GM18499 (cell line): ENCODE results near the gene TIFAB.

Experiments
- ATAC-seq: cut with Tn5 transposase; IDR thresholded peaks from one replicate; pipeline ENCODE4 v1.9.1; 2021; ENCODE audit warnings: moderate number of reproducible peaks; ENCODE audit not compliant: insufficient read depth, unreplicated experiment

Gene TIFAB

DNA sequence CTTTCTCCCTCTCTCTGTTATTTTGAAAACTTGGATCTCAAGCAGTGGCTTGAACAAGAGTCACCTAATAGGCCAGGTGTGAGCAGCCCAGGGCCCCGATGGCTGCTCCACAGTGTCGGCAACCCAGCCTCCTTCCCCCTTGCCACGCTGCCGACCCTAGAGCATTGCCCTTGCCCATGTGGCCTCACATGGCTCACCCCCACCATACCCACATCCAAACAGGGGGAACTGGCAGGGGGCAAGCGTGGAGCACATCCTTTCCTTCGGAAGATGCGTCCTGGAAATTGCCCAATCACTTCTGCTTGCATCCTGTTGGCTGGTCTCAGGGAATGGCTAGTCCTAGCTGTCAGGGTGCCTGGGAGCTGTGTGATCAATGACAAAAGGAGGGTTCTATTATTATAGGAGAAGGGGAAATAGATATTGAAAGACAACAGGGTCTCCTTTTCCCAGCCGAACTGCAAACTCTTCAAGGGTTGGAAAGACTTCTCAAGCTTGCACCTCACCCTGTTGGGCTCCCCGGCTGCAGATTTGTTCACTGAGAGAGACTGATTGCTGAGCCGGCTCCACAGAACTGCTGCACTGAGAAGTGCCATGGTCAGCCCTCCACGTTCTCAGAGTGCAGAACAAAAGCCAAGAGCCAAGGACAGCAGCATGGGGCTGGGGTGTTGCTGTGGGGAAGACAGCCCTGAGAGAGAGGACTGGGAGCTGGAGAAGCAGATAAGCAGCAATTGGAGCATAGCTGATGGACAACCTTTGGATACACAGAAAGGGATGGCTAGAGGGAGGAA, 8.3 kb upstream of the TIFAB start:
- no peak for ATAC-seq

DNA sequence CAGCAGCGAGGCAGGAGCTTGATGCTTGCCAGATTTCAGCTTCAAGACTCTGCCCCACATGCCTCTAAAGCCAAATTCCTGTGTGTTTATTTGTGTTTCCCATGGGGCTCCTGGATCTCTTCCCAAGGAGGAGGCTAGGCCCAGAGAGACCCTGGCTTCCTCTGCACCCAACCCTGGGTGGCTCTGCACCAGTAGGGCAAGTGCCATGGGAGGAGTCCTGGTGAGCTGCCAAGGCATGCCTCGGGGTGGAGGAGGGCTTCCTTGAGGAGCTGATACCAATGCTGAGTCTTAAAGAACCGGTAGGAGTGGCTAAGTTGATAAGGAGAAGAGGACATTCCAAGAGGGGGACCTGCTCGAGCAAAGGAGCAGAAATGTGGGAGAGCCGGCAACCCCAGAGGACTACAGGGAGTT, 6.8 kb upstream of the TIFAB start:
- no peak for ATAC-seq

DNA sequence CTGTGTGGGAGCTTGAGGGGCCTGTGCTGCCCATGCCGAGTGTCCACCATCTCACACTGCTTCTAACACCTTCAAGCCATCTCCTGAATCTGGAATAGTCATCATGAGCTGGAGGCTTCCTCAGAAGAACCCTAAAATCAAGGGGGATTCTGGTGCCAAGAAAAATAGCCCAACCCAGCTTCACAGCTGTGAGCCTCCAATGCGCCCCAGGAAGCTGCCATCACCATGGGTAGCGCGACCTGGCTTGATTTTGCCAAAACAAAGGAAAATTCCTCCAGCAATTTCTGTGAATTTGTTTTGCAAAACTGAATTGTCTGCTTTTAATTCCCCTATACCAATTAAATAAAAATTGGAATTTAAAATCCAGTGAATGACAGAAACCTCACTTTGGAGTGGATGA, 6.2 kb upstream of the TIFAB start:
- ATAC-seq = no peak

DNA sequence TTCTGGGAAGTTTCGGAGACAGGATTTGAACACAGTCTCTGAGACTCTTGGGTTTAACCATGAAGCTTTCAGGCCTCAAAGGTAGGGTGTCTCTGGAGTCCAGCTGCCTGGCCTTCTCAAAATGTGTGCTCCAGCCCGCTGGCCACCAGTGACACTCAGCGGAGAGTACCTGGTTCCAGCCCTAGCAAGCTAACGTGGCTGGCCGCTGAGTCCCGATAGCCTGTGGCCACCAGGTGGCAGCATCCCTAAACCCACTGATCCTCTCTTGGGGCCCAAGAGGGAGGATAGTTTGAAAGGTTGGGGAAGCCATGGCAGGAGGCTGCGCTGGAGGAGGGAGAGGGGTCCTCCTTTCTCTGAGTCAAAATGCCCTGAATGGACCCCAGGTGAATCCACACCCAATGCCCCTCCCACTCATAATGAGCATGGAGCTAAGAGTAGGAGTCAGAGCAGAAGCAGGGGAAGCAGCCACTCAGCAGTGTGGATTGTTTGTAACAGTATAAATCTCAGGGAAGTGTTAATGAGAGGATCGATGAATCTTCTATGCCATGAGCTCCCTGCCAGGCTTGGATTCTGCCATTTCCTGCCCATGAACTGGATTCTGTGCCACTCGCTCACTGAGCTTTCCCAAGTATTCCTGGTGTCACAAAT, 5.4 kb upstream of the TIFAB start:
- no peak for ATAC-seq

DNA sequence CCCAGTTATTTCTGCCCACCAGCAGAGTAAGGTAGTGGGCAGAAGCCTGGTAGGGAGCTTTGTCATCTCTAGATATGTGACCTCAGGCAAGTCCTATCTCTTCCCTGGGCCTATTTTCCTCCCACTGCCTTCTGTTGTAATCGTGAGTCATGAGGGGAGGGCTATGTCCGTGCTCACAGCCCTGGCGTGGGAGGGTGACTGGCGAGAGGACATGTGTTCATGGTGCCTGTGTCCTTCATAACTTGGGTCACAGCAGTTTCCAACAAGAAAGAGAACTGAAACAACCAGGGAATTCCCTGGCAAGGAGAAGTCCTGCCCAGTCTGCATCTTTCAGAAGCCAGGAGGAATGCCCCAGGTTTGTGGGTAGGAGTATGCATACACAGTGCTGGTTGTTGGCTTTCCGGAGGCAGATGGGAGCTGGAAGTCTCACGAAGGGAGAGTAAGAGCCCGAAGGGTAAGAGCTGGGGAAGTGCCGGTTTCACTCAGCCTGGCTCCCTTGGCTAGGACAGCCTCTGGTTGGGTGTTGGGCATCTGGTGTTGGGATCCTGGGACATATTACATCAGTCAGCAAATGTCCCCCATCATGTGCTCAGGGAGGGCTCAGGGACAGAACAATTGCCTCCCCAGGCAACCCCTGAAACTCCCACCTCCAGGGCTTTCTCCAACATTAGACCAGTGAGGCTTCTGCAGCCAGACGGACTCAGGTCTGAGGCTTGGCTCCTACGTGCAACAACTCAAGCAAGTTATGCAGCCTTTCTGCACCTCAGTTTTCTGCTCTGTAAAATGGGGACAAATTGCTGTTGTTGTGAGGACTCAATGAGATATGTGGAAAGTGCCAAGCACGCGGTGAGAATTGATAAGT, 4.3 kb upstream of the TIFAB start:
- ATAC-seq = no peak

DNA sequence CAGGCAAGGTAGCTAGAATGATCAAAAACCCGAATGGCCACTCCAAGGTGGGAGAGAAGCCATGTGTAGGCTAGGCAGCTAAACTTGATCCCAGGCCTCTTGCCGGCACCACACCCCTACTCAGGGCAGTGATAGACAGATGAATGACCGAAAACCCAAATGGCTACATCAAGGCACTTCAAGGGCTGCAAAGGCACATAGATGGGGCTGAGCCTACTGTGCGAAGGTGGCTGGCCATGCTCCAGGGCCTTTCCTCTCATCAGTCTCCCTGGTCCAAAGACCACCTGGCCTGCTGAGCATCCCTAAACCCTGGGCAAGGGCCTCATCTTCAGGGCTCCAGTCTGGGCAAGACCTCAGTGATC, 3.7 kb upstream of the TIFAB start:
- no peak for ATAC-seq

DNA sequence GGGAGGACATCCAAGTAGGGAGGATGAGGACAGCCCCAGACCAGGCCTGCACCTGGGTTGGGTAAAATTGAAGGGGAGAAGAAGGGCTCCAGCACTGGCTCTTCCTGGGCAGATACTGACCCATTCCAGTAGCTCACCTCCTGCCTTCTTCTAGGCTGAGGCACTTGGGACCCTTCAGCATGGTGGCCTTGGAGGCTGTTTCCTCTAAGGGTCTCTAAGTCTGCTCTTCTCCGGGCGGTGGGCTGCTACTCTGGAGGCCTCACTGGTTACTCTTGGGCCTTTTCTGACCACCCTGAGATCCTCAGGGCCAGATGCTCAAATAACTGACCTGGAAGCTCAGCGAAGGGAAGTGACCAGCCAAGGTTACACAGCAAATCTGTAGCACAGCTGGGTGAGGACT, 2.8 kb upstream of the TIFAB start:
- no peak for ATAC-seq

DNA sequence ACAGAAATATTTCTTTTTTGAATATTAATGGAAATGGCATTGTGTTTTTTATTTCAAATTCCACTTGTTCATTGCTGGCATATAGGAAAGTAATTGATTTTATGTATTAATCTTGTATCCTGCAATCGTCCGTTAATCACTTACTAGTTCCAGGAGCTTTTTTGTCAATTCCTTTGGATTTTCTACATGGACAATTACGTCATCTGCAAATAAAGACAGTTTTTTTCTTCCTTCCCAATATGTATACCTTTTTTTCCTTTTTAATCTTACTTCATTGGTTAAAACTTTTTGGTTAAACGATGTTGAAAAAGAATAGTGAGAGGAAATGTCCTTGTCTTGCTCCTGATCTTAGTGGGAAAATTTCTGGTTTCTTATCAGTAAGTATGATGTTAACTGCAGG, 1.5 kb upstream of the TIFAB start:
- ATAC-seq = no peak

DNA sequence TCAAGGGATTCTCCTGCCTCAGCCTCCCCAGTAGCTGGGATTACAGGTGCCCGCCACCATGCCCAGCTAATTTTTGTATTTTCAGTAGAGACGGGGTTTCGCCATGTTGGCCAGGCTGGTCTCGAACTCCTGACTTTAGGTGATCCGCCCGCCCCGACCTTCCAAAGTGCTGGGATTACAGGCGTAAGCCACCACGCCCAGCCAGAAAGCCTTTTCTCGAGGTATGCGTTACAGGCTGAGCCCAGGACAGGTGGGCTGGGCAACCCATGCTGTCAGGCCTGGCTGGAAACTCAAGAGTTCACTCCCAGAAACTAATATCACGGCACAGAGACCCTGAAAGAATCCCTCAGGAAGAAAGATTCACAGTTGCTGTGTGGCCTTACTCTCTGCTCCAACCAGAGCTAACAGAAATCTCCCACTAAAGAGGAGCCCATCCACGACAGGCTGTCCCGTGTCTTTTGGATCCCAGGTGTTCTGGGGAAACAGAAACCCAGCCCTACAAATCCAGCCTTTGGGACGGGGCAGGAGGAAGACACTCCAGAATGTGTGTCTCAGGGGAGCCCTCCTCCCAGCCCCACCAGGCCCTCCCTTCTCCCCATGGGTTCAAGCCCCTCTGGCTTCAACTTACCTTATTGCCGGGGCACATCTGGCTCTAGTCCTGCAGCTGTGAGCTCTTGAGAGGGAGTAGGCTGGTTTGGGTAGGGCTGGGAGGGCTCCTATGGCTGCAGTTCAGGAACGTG, 400 bp downstream of the TIFAB start:
- no peak for ATAC-seq

DNA sequence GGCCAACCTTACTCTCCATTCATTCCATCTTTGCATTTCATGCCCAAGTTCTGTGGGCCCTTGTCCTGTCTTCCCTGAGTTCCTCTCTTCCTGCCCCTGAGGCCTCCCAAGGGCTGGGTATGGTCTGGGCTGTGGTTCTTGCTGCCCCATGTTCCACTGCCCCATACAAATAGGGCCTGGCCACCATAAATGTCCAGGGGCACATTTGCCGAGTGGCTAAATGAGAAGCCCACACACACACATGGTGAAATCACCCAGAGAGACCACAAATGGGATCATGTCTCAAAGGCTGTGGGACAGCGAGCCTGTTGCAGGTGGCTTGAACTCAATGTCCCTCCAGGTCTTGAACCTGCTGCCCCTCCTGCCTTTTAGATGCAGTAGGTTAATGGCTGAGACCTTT, 1.2 kb downstream of the TIFAB start:
- no peak for ATAC-seq

DNA sequence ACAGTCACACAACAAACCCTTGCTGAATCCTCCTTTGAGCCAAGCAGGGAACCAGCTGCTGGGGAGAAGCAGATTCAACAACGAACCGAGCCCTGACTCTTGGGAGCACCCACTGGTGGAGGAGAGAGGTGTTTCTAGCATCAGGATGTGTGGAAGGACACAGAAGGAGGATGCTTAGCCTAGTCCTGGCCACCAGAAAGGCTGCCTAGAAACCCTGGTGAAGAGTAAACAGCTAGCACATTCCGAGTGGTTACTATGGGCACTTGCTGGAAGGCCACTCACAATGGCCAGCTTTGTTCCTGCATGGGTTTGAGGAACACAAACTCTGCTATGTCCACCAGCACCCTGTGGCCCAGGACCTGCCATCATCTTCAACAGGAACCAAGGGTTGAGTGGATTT, 1.8 kb downstream of the TIFAB start:
- no peak for ATAC-seq

DNA sequence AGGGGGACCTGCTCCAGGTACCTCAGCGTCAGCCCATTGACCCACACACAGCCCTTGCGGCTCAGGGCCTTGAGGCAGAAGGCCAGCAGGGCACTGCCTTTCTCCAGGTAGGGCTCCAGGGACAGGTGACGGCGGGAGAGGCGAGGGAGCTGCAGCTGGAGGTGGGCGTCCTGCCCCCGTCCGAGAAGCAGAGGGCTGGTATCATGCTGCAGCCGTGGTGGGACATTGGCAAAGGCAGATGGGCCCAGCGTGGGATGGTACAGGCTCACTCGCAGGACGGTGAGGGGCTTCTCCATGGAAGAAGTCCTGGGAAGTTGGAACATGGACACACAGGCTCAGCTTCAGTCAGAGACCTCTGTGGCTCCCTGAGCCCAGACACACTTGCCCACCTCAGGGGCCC, 2.5 kb downstream of the TIFAB start:
- ATAC-seq = no peak

DNA sequence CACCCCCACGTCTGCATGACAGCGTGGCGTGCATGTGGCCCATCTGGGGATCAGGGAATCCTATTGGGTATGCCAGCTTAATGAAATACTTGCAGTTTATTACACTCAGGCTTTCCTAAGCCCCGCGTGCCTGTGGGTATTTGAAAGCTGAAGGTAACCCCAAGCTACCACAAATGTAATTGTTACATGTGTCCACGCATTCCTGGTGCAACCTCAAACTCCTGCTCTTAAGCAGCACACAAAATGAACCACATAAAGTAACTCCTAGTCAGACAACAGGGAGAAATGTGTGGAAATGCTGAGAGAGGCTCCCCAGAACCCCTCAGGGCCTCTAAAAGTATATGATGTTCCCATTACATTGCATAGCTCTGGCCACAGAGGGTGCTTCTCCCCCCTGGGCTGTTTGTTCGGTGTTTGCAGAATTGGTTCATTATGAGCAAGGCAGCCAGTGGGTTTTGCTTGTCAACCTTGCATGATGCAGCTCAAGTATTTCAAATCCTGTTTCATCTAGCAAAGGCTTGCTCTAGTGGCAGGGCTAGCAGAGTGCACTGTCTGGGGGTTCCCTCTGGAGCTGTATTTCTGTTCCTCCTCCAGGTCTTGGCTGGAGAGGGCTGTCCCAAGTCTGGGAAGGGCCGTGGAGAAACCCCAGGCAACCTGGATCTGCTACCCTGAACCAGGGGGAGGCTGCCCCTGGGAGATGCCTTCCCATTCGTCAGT, 3.2 kb downstream of the TIFAB start:
- no peak for ATAC-seq

DNA sequence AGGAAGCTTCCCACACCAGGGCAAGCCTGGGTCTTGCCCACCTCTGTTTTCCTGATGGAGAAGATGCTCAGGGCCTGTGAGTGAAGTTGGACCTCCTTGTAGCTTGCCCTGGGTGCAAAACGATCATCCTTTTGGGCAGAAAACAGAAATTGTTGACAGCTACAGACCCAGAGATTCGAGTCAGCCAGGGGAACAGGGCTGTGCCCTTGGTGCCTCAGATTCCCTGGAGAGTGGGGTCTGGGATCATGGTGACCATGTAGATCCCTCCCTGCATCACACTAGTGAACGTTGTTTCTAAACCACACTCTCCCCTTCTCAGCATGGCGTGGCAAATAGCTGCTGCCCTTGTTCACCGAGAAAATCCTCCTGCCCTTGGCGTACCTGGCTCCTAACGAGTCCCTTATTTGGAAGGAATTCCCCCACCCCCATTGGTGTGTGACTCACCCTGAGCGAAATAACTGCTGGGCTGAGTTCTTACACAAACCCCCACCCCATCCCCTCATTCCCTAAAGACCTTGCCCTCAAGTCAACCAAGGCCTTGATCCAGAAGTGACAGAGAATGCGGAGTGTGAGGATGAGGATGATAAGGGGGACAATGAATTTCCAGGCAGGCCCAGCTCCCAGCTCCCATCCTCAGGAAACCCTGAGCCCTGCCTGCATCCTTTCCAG, 3.9 kb downstream of the TIFAB start:
- ATAC-seq = no peak

DNA sequence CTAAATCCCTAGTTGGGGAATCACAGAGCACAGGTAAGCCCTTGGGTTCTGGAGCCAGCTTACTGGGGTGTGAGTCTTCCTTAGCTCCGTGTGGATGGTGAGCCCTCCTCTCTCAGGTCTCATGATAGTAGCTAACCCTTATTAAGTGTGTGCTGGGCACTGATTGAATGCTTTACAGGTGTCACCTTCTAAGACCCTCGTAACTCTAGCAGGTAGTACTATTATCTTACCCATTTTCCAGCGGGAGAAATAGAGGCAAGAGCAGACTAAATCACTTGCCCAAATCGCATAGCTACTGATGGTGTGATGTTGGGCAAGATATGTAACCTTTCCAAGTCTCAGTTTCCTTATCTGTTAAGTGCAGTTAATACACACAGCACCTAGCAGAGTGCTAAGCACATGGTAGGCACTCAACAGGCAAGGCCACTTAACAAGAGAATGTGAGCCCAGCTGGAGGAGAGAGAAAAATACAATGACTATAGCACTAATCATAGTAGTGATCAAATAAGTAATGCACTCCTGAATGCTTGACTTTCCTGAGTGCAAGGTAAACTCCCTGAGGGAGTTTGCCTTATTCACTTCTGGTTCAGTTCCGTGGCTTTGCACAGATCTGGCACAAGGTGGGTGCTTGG, 4.7 kb downstream of the TIFAB start, which contains the start of gene DCANP1:
Gene DCANP1, minus strand, starts transcription at position 51 of the 632 bp plus-strand sequence. CDS start 240 bp downstream, outside the sequence.
- ATAC-seq = no peak

DNA sequence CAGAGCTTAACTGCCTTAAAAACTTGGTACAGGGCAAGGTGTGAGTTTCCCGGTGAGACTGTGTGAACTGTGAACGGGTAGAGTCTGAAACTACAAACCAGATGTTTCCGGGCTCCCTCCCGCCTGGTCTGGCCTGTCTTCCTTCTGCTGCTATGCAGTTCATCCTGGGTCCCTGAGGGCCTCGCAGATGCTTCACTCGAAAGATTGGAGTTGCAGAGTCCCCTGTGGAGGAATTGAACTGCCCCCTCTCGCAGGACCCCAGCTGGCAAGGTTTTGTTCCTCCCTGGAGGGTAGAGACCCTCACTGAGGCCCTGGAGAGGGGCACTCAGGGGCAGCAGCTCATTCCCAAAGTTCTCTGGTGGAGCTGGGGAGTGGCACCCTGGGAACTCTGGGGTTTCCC, 5.5 kb downstream of the TIFAB start:
- no peak for ATAC-seq

DNA sequence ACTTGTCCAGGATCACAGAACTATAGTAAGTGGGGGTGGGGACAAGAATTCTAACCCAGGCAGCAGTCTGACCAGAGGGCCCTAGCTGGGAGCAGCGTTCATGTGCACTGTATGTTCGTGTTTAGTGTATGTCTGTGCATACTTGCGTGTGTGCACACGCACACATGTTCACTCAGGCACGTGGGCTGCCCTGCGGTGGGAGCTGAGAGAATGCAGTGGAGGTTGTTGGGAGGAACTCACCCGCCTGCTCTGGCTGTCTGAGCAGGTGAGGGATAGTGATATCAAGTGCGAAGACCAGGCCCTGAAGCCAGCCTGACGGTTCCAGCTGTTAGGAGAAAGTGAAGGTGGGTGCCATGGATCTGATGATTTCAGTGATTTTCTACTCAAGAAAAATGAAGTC, 5.9 kb downstream of the TIFAB start:
- ATAC-seq = no peak

DNA sequence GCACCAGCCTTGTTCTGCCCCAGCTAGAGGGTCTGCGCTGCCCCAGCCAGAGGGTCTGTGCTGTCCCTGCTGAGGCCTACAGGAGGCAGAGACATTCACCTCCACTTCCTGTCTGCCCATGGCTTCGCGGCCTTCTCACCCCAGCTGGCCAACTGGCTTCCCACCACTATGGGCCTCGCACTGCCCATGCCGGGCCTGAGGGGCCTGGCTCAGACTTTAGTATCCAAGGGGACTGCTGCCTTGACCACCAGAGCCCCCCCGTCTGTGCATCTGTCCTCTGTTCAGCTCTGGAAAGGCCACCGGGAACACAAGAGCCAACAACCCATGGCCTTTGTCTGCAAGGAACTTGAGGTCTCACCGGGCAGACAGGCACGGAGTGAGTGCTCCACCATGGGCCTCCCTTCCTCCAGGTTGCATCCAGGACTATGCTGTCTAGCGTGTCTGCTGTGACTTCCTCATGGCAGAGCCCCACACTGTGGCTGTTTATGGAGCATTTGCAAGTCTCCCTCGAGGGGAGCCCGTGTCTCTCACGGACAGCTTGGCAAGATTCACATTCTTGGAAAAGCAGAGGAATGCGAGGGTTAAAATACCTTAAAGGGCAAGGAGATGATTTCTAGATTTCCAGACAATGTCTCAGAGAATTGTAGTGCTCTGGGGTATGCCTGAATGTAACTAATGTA, 6.7 kb downstream of the TIFAB start:
- ATAC-seq = no peak
